Non-pigmented ciliary epithelial cell (primary cell): Measurements from ENCODE around the gene TSPAN13.

Source experiments
- DNase-seq: peaks from one replicate; pipeline ENCODE4 v3.0.0-alpha.2; 2010; ENCODE audit warnings: low read depth

TSPAN13 gene

GRCh38 chr7:16753102-16753931 lies at the start of gene TSPAN13:
Gene TSPAN13, plus strand, starts transcription at chr7:16753755. Its CDS starts 213 bp downstream, at chr7:16753968.
- no peak for DNase-seq

- no peak for DNase-seq
Observed at GRCh38 chr7:16708511-16708910, 45.0 kb upstream of the TSPAN13 start.

GRCh38 chr7:16708980-16709379 lies 44.6 kb upstream of the TSPAN13 start:
- peak; percentile 97 for DNase-seq

- no peak for DNase-seq
Observed at GRCh38 chr7:16710651-16711050, 42.9 kb upstream of the TSPAN13 start.

- DNase-seq: no peak
Observed at GRCh38 chr7:16711730-16712129, 41.8 kb upstream of the TSPAN13 start.

- peak; percentile 55 for DNase-seq
Observed at GRCh38 chr7:16712916-16713315, 40.6 kb upstream of the TSPAN13 start.

GRCh38 chr7:16715928-16716327 lies 37.6 kb upstream of the TSPAN13 start:
- no peak for DNase-seq

- no peak for DNase-seq
Observed at GRCh38 chr7:16718111-16718656, 35.4 kb upstream of the TSPAN13 start.

- DNase-seq: no peak
Observed at GRCh38 chr7:16719699-16720098, 33.9 kb upstream of the TSPAN13 start.

GRCh38 chr7:16721541-16721940 lies 32.0 kb upstream of the TSPAN13 start:
- no peak for DNase-seq

- no peak for DNase-seq
Observed at GRCh38 chr7:16724344-16724743, 29.2 kb upstream of the TSPAN13 start.

- no peak for DNase-seq
Observed at GRCh38 chr7:16726189-16726588, 27.4 kb upstream of the TSPAN13 start.

GRCh38 chr7:16727736-16728135 lies 25.8 kb upstream of the TSPAN13 start:
- no peak for DNase-seq

GRCh38 chr7:16728811-16729210 lies 24.7 kb upstream of the TSPAN13 start:
- no peak for DNase-seq

- no peak for DNase-seq
Observed at GRCh38 chr7:16729541-16729940, 24.0 kb upstream of the TSPAN13 start.

GRCh38 chr7:16730937-16731336 lies 22.6 kb upstream of the TSPAN13 start:
- no peak for DNase-seq

- no peak for DNase-seq
Observed at GRCh38 chr7:16732828-16733227, 20.7 kb upstream of the TSPAN13 start.

GRCh38 chr7:16734148-16734726 lies 19.3 kb upstream of the TSPAN13 start:
- no peak for DNase-seq

- DNase-seq: no peak
Observed at GRCh38 chr7:16735020-16735419, 18.5 kb upstream of the TSPAN13 start.

GRCh38 chr7:16738011-16738688 lies 15.4 kb upstream of the TSPAN13 start:
- no peak for DNase-seq

- DNase-seq: peak; percentile 96
Observed at GRCh38 chr7:16739863-16740622, 13.5 kb upstream of the TSPAN13 start.

- DNase-seq: no peak
Observed at GRCh38 chr7:16740623-16740953, 13.0 kb upstream of the TSPAN13 start.
